H9 (cell line): ENCODE data around the gene PTP4A1. TPM values are rescaled to one million over a fixed set of nuclear protein-coding genes. Genes with fewer than 3 reads are reported as not detected.

Experiments used
- DNase-seq: peaks from one replicate; pipeline ENCODE4 v3.0.0-alpha.2; 2017
- H2AFZ ChIP-seq: one replicate; pipeline ENCODE4 v1.6.1; 2013; ENCODE audit warnings: mild to moderate bottlenecking, low read length, control low read depth, moderate library complexity
- H2AK5ac ChIP-seq: 2 replicates; pipeline ENCODE4 v1.6.1; 2013; ENCODE audit warnings: low read length, control low read depth, mixed read lengths; ENCODE audit not compliant: insufficient read length
- H2BK120ac ChIP-seq: one replicate; pipeline ENCODE4 v1.6.1; 2013; ENCODE audit warnings: low read depth, mild to moderate bottlenecking, low read length, control low read depth, inconsistent platforms; ENCODE audit not compliant: poor library complexity, severe bottlenecking
- H2BK12ac ChIP-seq: 2 replicates; pipeline ENCODE4 v1.6.1; 2013; ENCODE audit warnings: low read length, control low read depth, mixed read lengths, low read depth; ENCODE audit not compliant: insufficient read length
- H2BK15ac ChIP-seq: 2 replicates; pipeline ENCODE4 v1.6.1; 2013; ENCODE audit warnings: low read depth, low read length, control low read depth
- H2BK20ac ChIP-seq: one replicate; pipeline ENCODE4 v1.6.1; 2013; ENCODE audit warnings: low read depth, mild to moderate bottlenecking, low read length, control low read depth, inconsistent platforms; ENCODE audit not compliant: poor library complexity, severe bottlenecking
- H2BK5ac ChIP-seq: 2 replicates; pipeline ENCODE4 v1.6.1; 2013; ENCODE audit warnings: low read length, control low read depth, mixed read lengths; ENCODE audit not compliant: insufficient read length
- H3K14ac ChIP-seq: 2 replicates; pipeline ENCODE4 v1.6.1; 2013; ENCODE audit warnings: low read length, control low read depth; ENCODE audit not compliant: insufficient read depth
- H3K18ac ChIP-seq: 2 replicates; pipeline ENCODE4 v1.6.1; 2013; ENCODE audit warnings: low read depth, mild to moderate bottlenecking, mixed read lengths, low read length, control low read depth; ENCODE audit not compliant: insufficient read length
- H3K23ac ChIP-seq: 2 replicates; pipeline ENCODE4 v1.6.1; 2013; ENCODE audit warnings: low read length, control low read depth, mixed read lengths, low read depth; ENCODE audit not compliant: insufficient read length
- H3K23me2 ChIP-seq: 2 replicates; pipeline ENCODE4 v1.6.1; 2013; ENCODE audit warnings: low read depth, mild to moderate bottlenecking, mixed read lengths, low read length, control low read depth; ENCODE audit not compliant: insufficient read length, poor library complexity, severe bottlenecking
- H3K27ac ChIP-seq: 2 replicates; pipeline ENCODE4 v1.5.1; 2013; ENCODE audit warnings: low read length, control low read depth, mixed read lengths, low read depth; ENCODE audit not compliant: insufficient read length
- H3K27me3 ChIP-seq: 2 replicates; pipeline ENCODE4 v1.6.1; 2013; ENCODE audit warnings: low read length, control low read depth, inconsistent platforms; ENCODE audit not compliant: insufficient read depth
- H3K4ac ChIP-seq: 2 replicates; pipeline ENCODE4 v1.6.1; 2013; ENCODE audit warnings: low read depth, mild to moderate bottlenecking, control low read depth, inconsistent platforms, low read length, moderate library complexity
- H3K4me1 ChIP-seq: 2 replicates; pipeline ENCODE4 v1.6.1; 2013; ENCODE audit warnings: low read length, control low read depth, inconsistent platforms; ENCODE audit not compliant: insufficient read depth
- H3K4me2 ChIP-seq: 2 replicates; pipeline ENCODE4 v1.6.1; 2013; ENCODE audit warnings: low read length, control low read depth, mixed read lengths; ENCODE audit not compliant: insufficient read length, insufficient read depth
- H3K56ac ChIP-seq: 2 replicates; pipeline ENCODE4 v1.6.1; 2013; ENCODE audit warnings: low read depth, mild to moderate bottlenecking, mixed read lengths, low read length, control low read depth; ENCODE audit not compliant: insufficient read length
- H3K79me1 ChIP-seq: 2 replicates; pipeline ENCODE4 v1.6.1; 2013; ENCODE audit warnings: low read depth, mild to moderate bottlenecking, moderate library complexity, low read length, control low read depth, inconsistent platforms; ENCODE audit not compliant: insufficient read depth, poor library complexity, severe bottlenecking
- H3K79me2 ChIP-seq: 2 replicates; pipeline ENCODE4 v1.6.1; 2013; ENCODE audit warnings: low read length, control low read depth, inconsistent platforms; ENCODE audit not compliant: insufficient read depth
- H3K9ac ChIP-seq: 2 replicates; pipeline ENCODE4 v1.6.1; 2013; ENCODE audit warnings: low read length, control low read depth, mixed read lengths; ENCODE audit not compliant: insufficient read length; ENCODE audit errors: extremely low read depth
- H3K9me3 ChIP-seq: one replicate; pipeline ENCODE4 v1.6.1; 2013; ENCODE audit warnings: low read depth, low read length, inconsistent platforms; ENCODE audit not compliant: control insufficient read depth
- H3T11ph ChIP-seq: one replicate; pipeline ENCODE4 v1.6.1; 2013; ENCODE audit warnings: mild to moderate bottlenecking, low read length, control low read depth, inconsistent platforms
- H4K20me1 ChIP-seq: one replicate; pipeline ENCODE4 v1.6.1; 2013; ENCODE audit not compliant: control insufficient read depth, insufficient read length, insufficient read depth
- H4K5ac ChIP-seq: 2 replicates; pipeline ENCODE4 v1.6.1; 2013; ENCODE audit warnings: low read depth, mild to moderate bottlenecking, mixed read lengths, low read length, control low read depth; ENCODE audit not compliant: insufficient read length
- H4K8ac ChIP-seq: replicated peaks from 2 replicates; pipeline ENCODE4 v1.6.1; 2013; ENCODE audit warnings: low read length, control low read depth, mixed read lengths, low read depth; ENCODE audit not compliant: insufficient read length
- H4K91ac ChIP-seq: 2 replicates; pipeline ENCODE4 v1.6.1; 2013; ENCODE audit warnings: low read depth, mild to moderate bottlenecking, moderate library complexity, mixed read lengths, low read length, control low read depth; ENCODE audit not compliant: insufficient read length
- H3K27ac Mint-ChIP-seq, 3 experiments: 2 replicates in 2 of 3; 3 replicates in 1 of 3; pipeline ENCODE4 v1.8.0; 2020 to 2021; ENCODE audit warnings: mixed read lengths in 3 of 3, mild to moderate bottlenecking in 1 of 3, moderate library complexity in 1 of 3
- H3K27me3 Mint-ChIP-seq: 2 replicates; pipeline ENCODE4 v1.8.0; 2021; ENCODE audit warnings: low read depth, mild to moderate bottlenecking, moderate library complexity, mixed read lengths
- H3K36me3 Mint-ChIP-seq, 3 experiments: 2 replicates in 2 of 3; 3 replicates in 1 of 3; pipeline ENCODE4 v1.8.0; 2020 to 2021; ENCODE audit warnings: low read depth in 3 of 3, mixed read lengths in 3 of 3; ENCODE audit not compliant: insufficient read depth in 1 of 3
- H3K4me1 Mint-ChIP-seq, 2 experiments: 2 replicates each; pipeline ENCODE4 v1.8.0; 2020; ENCODE audit warnings: mixed read lengths in 2 of 2
- H3K4me3 Mint-ChIP-seq, 2 experiments: 2 replicates in 1 of 2; 3 replicates in 1 of 2; pipeline ENCODE4 v1.8.0; 2020 to 2021; ENCODE audit warnings: mild to moderate bottlenecking in 2 of 2, mixed read lengths in 2 of 2, moderate library complexity in 1 of 2
- H3K9me3 Mint-ChIP-seq, 2 experiments: 2 replicates in 1 of 2; 3 replicates in 1 of 2; pipeline ENCODE4 v1.8.0; 2020; ENCODE audit warnings: mild to moderate bottlenecking in 2 of 2, mixed read lengths in 2 of 2, moderate library complexity in 1 of 2
- WGBS: extraction: QIAGEN DNeasy Blood & Tissue Kit; methylation state at CpG from one replicate; pipeline ENCODE4 v1.1.7; 2013; ENCODE audit warnings: missing lambda C conversion rate, low lambda C conversion rate, mixed read lengths; ENCODE audit not compliant: insufficient read length; ENCODE audit errors: extremely low coverage; 5-methylcytosine and 5-hydroxymethylcytosine counted together
- total RNA-seq: library from RNA; stranded (reverse); gene quantifications from 2 replicates; pipeline ENCODE4 v1.2.1, GENCODE V29; 2021
- TF ChIP-seq, protein P1 (sequence below): fragments of 200-600 bp; sonication (generic); conservative IDR thresholded peaks from 3 replicates; pipeline ENCODE4 v1.8.0; 2021; ENCODE audit warnings: antibody characterized with exemption, mild to moderate bottlenecking

PTP4A1 gene
- total RNA-seq, 1 experiment from 2014 or later, result 85.9 TPM

DNA sequence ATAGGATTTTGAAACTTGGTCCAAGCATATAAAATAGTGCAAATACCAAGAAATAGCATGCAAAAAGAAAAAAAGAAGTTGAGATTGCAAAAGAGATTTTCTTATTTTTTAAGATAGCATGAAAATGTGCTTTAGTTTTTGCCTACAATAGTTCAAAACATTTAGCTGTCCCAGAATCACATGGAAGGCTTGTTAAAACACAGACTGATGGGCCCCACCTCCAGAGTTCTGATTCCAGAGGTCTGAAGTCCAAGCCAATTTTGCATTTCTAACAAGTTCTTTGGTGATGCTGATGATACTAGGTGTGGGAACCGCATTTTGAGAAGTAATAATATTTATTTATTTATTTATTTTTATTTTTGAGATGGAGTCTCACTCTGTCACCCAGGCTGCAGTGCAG lies 33.7 kb upstream of the PTP4A1 start:
- TF ChIP-seq, protein P1, sequence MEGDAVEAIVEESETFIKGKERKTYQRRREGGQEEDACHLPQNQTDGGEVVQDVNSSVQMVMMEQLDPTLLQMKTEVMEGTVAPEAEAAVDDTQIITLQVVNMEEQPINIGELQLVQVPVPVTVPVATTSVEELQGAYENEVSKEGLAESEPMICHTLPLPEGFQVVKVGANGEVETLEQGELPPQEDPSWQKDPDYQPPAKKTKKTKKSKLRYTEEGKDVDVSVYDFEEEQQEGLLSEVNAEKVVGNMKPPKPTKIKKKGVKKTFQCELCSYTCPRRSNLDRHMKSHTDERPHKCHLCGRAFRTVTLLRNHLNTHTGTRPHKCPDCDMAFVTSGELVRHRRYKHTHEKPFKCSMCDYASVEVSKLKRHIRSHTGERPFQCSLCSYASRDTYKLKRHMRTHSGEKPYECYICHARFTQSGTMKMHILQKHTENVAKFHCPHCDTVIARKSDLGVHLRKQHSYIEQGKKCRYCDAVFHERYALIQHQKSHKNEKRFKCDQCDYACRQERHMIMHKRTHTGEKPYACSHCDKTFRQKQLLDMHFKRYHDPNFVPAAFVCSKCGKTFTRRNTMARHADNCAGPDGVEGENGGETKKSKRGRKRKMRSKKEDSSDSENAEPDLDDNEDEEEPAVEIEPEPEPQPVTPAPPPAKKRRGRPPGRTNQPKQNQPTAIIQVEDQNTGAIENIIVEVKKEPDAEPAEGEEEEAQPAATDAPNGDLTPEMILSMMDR, result no peak
- no peak overlapping the region for H3K23ac ChIP-seq
- no peaks in the 10 kb centered on the region for H3K23me2 ChIP-seq
- H3K14ac ChIP-seq, result no peak overlapping the region
- H3K27me3 ChIP-seq, result no peaks in the 10 kb centered on the region
- H3T11ph ChIP-seq, result no peak overlapping the region
- H3K27me3 Mint-ChIP-seq, result peaks cover 51% of the 10 kb centered on the region
- no peaks in the 10 kb centered on the region for H4K20me1 ChIP-seq
- no peak for DNase-seq
- H2AFZ ChIP-seq, result no peak overlapping the region
- no peaks in the 10 kb centered on the region for H3K4me1 Mint-ChIP-seq
- H2AK5ac ChIP-seq, result no peak overlapping the region
- H3K9me3 Mint-ChIP-seq, result no peaks in the 10 kb centered on the region
- no peak overlapping the region for H2BK12ac ChIP-seq
- H3K27ac ChIP-seq, result no peak overlapping the region
- no peak overlapping the region for H3K27ac Mint-ChIP-seq
- no peak overlapping the region for H3K4me2 ChIP-seq
- no peak overlapping the region for H3K18ac ChIP-seq
- H2BK120ac ChIP-seq, result no peak overlapping the region
- no peak overlapping the region for H4K8ac ChIP-seq
- H4K91ac ChIP-seq, result no peak overlapping the region
- H3K4ac ChIP-seq, result no peak overlapping the region
- no CpG with 5 or more reads among the region's 1 CpG for WGBS
- H3K4me3 Mint-ChIP-seq, result no peak overlapping the region
- H3K56ac ChIP-seq, result no peak overlapping the region
- H3K9me3 ChIP-seq, result no peaks in the 10 kb centered on the region
- no peaks in the 10 kb centered on the region for H3K36me3 Mint-ChIP-seq
- no peak overlapping the region for H3K9ac ChIP-seq
- H3K4me1 ChIP-seq, result no peaks in the 10 kb centered on the region
- H3K79me2 ChIP-seq, result no peaks in the 10 kb centered on the region
- H2BK15ac ChIP-seq, result no peak overlapping the region
- H2BK5ac ChIP-seq, result no peak overlapping the region
- no peak overlapping the region for H4K5ac ChIP-seq
- no peaks in the 10 kb centered on the region for H3K79me1 ChIP-seq
- H2BK20ac ChIP-seq, result no peak overlapping the region
